Pulmonary artery endothelial cell (primary cell): ENCODE results near the gene CACNA1F. TPM values are rescaled to one million over a fixed set of nuclear protein-coding genes. Genes with fewer than 3 reads are reported as not detected.

Experiments
- DNase-seq: peaks from one replicate; pipeline ENCODE4 v3.0.0-alpha.2; 2011; ENCODE audit warnings: low read depth, low spot score
- total RNA-seq: library from RNA; depleted of rRNA; stranded (reverse); fragments of >200 nt; gene quantifications from 2 replicates; pipeline ENCODE4 v1.2.3, GENCODE V29; 2014

CACNA1F gene
- not detected in 2 replicates for total RNA-seq

DNA sequence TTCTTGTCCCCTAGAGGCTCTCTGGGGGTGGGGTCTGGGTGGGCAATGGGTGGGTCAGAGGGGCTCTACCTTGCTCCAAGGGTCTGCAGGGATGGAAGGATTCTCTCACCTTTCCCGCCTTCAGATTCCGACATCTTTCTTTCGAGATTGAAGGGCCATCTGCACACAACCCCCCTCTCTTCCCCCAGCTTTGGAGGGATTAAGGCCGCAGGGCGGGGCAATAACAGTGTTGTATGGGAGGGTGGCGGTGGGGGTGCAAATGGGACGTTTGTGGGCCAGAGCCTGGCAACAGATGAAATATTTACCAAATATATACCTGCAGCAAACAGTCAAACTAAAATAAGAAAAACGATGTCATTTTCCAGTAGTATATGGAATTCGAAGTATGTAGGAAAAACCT, at the start of gene CACNA1F:
Gene CACNA1F (minus strand): TSS at position 165 of the 400 bp plus-strand sequence. CDS start 31 bp downstream, at position 134.
- no peak for DNase-seq

DNA sequence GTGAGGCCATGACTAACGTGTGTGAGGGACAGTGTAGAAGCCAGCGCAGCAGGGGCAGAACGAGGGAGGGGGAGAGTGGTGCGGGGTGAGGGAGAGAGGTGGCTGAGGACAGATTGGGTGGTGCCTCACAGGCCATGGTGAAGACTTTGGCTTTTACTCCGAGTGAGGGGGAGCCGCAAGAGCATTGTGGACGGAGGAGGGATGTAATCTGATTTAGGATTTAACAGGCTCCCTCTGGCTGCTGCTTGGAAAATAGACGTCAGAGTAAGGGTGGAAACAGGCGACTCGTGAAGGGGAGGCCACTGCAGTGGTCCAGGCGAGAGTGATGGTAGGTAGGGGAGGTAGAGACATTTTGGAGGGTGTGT, 49.5 kb upstream of the CACNA1F start:
- DNase-seq = no peak

DNA sequence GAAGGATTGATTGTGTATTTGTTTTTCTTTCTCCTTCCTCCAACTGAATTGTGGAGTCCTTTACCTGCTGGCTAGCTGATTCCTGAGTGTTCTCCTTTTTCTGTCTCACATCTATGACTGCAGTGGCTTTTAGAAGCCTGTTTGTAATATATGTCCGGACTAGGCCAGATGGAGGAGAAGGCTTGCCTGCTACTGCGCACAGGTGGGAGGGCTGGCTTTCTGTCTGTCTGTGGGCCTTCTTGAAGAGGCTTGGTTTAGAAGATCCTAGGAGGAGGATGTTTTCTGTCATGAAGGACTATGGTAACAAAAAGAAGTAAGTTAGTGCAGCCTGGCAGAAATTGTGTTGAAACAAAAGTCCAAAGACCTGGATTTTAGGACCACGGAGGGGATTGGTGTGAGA, 44.9 kb upstream of the CACNA1F start:
- DNase-seq = no peak

DNA sequence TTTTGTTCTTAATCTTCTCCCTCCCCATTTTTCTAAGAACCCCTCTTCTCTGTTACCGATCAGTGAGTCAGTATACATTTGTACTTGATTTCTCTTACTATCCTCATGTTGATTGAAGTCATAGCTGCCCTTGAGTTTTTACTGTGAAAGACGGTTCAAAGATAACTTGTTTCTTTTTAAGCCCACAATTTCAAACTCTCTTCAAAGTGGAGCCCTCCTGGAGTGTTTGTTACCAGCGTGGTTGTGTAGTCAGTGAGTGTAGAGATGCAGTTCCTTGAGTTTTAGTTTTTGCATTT, 44.3 kb upstream of the CACNA1F start:
- no peak for DNase-seq

DNA sequence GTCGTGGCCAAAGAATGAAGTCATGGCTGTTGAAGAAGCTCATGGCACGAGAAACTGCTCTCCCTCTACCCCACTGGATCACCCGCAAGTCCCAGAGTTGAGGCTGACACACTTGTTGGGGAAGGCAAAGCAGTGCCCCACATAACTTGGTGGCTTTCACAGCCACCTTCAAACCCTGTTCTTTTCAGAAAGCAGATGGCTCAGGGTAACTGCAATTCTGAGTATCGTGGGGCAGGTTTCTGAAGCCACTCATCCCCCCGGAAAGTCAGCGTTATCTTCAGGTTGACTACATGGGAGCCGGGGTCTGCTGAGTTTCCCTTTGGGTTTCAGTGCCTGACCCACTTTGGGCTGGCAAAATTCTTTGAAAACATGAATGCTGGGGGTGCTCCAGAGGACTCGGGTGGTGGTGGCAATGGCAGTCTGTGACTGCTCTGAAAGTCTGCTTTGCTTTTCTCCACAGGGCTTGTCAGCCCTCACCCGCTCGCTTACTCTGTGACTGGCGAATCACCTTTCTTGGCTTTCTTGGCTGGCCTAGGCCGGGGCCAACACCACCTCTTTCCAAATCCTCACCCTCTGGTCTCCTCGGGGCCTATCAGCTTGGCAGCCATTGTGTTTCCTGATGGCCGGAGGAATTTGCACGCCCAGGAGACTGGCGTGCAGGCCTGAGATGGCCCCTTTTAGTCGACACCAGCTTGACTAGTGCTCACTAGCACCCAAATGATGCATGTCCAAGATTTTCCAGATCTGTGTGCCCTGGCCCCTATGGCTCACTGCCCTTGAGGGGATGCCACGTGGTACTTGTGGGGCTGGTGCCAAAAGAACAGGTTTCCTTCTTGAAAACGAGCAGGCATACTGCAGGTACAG, 43.8 kb upstream of the CACNA1F start:
- no peak for DNase-seq

DNA sequence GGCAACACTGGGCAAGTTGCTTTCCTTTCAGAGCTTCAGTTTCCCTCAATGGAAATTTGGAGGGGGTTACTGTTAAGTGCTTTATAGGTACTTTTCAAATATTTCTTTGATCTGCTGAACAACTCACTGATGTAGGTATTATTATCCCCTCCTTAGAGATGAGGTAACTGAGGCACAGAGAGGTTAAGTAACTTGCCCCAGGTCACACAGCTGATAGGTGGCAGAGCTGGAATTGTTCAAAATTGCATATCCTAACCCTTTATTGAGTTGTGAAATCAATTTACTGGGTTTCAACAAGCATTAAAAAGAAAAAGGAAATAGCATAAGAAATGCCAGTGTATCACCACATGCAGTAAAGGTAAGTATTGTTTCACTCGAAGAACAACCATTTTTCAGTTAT, 43.1 kb upstream of the CACNA1F start:
- DNase-seq = no peak

DNA sequence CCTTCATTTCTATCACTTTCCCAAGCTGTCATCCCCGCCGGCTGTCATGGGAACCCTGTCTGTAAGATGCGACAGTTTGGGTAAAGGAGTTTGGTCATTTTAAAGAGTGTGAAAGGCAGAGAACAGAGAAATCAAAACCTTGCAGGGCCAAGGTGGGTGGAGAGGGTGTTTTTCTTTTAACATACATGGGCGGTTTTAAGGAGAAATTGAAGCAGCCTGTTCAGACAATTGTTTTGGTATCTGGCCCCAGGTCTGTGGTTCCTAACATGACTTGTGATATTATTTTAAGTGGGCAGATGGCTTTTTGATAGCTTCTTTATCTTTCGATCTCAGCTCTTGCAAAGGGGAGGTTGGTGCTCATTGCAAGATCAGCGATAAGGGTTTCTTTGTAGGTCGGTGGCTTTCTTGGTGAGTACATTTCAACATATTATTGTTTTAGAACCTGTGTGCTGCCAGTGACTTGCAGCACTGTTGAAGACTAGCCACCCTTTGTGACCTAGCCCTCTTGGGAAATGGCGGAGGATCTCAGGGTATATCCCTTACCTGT, 40.1 kb upstream of the CACNA1F start:
- DNase-seq = no peak

DNA sequence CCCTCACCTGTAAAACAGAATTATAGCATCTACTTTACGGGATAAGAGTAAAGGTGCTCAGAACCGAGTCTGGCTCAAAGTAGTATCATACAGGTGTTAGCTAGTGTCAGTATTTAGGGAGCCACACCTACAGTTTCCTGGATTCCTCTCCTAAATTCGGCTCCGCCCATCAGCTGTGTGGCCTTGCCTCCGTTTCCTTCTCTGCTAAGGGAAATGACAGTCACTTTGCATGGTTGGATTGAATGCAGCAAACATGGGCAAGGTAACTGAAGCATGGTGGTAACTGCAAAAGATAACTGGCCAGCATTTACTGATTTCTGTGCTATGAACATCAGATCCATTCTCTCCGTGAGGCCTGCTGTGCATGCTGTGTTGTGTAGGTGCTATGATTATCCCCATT, 39.3 kb upstream of the CACNA1F start:
- no peak for DNase-seq

DNA sequence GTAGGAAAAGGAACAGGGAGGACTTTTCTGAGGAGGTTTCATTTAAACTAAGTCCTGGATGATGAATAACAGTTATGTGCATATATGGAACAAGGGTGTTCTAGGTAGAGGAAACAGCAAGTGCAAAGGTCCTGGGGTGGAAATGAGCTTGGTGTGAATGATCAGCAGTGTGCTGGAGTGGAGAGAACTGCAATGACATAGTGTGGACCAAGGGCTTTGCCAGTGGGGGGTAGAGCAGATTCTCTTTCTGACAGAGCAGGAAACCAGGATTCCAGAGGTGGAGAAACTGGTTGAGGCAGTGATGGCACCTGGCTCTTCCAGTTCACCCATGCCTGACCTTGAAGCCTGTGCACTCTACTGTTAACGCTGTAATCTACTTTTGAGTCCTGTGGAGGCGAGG, 38.2 kb upstream of the CACNA1F start:
- no peak for DNase-seq

DNA sequence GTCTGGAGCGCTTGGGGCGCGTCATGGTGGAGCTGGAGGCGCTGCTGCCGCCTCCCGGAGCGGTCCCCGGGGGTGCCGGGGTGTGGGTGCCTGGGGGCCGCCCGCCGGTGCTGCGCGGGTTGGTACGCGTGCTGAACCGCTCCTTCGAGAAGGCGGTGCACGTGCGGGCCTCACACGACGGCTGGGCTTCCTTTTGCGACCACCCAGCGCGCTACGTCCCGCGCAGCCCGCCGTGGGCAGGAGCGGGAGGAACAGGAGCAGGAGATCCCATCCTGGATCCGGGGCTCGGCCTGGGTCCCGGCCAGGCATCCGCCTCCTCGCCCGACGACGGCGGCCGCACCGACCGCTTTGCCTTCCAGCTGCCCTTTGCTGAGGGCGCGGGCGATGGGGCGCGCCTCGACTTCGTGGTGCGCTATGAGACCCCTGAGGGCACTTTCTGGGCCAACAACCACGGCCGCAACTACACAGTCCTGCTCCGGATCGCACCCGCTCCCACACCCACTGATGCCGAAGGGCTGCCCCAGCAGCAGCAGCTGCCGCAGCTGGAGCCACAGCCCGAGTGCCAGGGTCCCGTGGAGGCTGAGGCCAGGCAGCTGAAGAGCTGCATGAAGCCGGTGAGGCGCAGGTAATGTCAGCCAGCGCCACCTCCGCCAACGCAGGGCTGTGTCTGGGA, 37.2 kb upstream of the CACNA1F start:
- DNase-seq = no peak

DNA sequence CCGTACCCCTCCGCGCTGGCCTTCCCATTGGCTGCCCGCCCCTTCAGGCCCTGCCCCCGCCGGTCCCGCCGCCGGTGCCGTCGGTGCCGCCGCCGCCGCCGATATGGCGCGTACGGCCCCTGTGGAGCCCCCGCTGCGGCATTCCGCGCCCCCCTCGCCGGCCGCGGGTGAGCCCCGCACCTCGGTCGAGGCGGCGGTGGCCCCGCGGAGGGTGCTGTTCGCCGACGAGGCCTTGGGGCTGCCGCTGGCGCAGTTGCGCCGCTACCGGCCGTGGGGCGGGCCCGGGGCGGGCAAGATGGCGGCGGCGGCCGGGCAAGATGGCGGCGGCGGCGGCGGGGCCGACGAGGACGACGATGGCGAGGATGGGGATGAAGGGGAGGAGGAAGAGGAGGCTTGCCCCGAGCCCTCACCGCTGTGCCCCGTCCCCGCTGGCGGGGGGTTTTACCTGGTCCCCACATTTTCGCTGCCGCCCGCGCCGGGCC, 36.7 kb upstream of the CACNA1F start, which contains the start of gene PPP1R3F:
Gene PPP1R3F (plus strand): TSS at position 27 of the 482 bp plus-strand sequence. CDS start 77 bp downstream, at position 104.
- no peak for DNase-seq

DNA sequence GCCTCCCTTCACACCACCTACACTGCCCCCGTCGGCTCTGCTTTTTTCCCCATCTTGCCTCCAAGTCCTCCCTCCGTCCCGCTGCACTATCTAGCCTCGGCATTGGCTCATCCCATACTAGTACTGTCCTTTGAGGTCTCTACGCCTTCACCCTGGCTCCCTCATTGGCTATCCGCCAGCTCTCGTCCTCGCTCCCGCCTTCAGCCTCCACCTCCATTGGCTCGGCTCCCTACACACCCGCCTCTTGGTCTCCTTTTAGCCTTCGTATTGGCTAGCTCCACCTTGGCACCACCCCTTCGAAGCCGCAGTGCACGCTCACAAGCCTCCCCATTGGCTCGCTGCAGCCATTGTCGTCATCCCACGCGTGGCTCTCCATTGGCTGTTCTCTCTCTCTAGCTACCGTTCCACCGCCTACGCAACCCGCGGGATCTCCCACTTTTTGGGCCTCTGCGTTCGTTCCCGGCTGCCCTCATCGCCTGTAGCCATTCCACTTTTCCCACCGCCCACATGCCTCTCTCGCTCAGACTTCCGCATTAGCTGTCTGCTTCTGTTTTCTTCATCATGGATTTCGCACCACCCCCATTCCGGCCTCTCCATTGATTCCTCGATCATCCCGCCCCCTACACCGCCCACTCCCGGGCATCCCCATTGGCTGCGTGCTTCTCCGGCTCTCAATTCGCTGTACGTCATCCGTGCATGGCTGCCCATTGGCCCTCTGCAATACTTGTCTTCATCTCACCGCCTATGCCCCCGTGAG, 36.0 kb upstream of the CACNA1F start:
- peak; percentile 90 for DNase-seq

DNA sequence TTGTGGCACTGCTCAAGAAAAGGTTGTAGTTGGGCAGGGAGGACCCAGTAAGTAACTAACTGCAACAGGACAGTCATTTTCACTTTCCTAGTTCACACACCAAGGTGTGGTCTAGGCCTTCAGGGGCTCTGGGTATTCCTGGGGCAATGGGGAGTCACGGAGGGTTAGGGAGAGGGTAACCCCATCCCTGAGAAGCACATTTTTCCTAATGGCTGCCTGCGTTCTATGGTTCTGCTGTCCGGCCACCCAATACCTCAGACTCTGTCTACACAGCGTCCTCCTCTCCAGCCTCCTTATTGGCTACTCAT, 35.5 kb upstream of the CACNA1F start:
- no peak for DNase-seq

DNA sequence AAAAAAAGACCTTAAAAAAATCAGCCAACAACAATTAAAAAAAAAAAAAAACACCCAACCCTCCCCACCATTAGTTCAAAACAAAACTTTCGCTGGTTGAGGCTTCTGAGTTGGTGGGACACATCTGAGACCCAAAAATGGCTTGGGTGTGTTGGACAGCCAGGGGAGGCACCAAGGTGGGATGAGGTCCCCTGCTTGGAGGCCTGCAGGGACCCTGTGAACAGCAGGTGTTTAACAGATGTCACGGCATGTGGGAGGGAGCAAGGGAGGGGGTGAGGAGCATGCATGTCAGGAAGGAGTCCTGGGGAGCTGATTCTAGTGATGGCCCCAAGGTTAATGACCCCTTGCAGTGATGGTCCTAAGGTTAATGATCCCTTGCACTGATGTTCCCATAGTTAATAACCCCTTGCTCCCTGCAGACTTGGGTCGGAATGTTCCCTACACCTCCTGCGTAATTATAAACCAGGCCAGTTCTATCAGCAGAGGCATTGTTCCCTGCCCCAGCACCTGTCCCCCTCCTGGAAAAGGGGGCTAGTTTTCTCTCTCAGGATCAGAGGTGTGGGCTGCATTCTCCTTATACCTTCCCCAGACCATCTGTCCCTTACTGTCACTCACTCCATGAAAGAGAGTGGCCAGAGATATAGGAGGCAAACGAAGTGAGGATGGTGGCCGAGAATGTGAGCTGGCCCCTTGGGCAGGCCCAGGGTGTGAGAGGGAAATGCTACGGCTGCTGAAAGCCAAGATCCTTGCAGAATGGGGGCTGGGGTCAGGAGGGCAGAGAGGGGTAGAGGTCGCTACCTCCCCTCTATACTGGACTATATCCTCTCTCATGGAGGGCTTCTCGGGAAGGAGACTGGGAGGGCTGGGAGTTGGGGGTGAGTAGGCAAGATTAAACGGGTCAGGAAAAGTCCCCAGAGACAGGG, 33.6 kb upstream of the CACNA1F start:
- no peak for DNase-seq

DNA sequence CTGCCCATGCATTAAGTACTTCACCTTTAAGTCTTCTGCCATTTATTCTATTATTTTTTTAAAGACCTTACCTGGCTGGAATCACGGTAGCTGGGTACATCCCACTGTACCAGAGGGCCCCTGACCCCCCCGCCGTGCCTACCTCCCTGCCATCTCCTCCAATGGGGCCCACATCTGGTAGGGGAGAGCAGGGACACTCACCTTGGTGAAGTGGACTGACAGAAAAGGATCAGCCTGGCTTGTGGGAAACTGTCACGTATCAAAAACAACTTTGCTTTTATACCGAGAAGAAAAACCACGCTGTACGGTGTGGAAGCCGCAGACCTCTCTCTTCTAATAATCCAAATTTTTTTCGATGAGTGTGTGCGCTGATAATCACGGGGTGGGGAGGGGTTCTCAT, 31.3 kb upstream of the CACNA1F start, which contains the start of gene FOXP3:
Gene FOXP3 (minus strand): TSS at position 251 of the 400 bp plus-strand sequence. CDS start 6,205 bp downstream, outside the sequence.
- DNase-seq = no peak

DNA sequence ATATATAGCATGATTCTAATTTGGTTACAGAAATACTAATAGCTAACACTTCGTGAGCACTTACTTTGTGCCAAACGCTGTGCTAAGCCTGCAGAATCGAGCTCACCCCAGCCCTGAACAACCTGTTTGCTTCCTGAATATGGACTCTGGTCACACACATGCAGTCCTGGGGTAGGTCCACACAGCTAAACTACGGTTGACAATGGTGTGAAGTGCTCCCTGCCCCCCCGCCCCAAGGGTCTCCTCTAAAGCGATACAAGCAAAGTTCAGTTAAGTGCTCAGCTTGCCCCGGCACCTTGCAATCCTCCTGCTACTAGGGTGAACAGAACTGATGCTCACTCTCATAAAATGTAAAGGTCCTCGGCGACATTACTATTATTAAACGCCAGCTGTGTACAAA, 30.5 kb upstream of the CACNA1F start:
- DNase-seq = no peak

DNA sequence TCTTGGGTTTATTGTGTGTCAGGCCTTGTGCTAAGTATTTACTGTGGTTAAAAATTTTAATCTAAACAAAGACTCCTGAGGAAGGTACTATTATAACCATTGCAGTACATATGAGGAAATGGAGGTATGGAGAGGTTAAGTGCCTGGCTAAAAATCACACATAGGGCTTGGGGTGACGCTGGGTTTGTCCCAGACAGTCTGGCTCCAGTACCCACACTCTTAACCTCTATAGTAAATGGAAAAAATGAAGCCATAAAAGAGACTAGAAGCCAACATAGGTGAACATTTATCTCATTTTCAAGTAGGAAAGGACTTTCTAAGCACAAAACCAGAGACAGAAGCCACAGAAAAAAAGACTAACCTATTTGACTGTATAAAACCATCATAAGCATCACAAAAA, 29.5 kb upstream of the CACNA1F start:
- no peak for DNase-seq

DNA sequence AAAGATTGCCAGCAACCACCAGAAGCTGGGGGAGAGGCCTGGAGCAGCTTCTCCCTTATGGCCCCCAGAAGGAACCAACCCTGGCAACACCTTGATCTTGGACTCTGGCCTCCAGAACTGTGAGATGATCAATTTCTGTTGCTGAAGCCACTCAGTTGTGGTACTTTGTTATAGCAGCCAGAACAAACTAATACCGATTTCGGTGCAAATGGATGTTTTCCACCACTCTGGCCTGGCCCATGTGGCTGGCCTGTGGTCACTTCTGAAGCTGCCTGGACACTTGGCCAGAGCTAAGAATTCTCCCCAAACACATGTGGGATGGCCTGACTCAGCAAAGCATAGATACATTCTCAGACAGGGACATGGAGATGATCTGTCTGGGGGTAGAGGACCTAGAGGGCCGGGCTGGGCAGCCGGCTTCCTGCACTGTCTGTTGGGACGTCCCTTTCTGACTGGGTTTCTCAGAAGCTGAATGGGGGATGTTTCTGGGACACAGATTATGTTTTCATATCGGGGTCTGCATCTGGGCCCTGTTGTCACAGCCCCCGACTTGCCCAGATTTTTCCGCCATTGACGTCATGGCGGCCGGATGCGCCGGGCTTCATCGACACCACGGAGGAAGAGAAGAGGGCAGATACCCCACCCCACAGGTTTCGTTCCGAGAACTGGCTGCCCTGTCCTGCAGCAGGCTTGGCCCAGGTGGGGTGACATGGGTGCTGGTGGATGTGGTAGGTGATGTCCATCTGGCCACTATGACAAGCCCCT, 27.3 kb upstream of the CACNA1F start:
- DNase-seq = no peak

DNA sequence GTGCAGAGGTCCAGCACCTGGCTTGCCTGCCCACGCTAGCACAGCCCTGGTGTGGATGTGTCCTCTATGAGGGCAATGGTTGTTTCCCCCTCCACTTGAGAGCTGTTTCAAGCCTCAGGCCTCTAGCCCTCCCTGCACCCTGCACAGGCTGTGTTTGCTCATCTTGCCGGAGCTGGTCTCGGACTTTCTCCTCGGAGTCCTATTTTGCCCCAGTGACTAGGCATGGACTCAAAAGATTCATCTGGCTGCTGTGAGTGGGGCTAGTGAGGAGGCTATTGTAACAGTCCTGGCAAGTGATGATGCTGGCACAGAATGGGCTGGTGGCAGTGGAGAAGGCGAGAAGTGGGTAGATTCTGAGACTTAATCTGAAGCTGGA, 25.6 kb upstream of the CACNA1F start:
- DNase-seq = no peak
